HAP-1 (cell line): ENCODE data around the gene KRT1.

ENCODE experiments used
- DNase-seq, 2 experiments: peaks; one replicate each; pipeline ENCODE4 v3.0.0-alpha.2; 2016 to 2020; ENCODE audit warnings: low spot score in 2 of 2
- H3K27me3 ChIP-seq: fragments of 250-450 bp; sonication (Bioruptor Pico); 2 replicates; pipeline ENCODE4 v1.5.1; 2020; ENCODE audit warnings: low read depth, mild to moderate bottlenecking, moderate library complexity
- H3K36me3 ChIP-seq: fragments of 250-450 bp; sonication (Bioruptor Pico); replicated peaks from 2 replicates; pipeline ENCODE4 v1.5.1; 2020; ENCODE audit warnings: mild to moderate bottlenecking
- H3K4me1 ChIP-seq: fragments of 250-450 bp; sonication (Bioruptor Pico); 2 replicates; pipeline ENCODE4 v1.5.1; 2020; ENCODE audit warnings: mild to moderate bottlenecking
- H3K4me3 ChIP-seq: fragments of 250-450 bp; sonication (Bioruptor Pico); 2 replicates; pipeline ENCODE4 v1.5.1; 2020; ENCODE audit warnings: mild to moderate bottlenecking, moderate library complexity
- H3K9me3 ChIP-seq: fragments of 250-450 bp; sonication (Bioruptor Pico); 2 replicates; pipeline ENCODE4 v1.5.1; 2020; ENCODE audit warnings: mild to moderate bottlenecking, moderate library complexity
- in situ Hi-C: fragments of 300-500 bp; cut with MboI; formaldehyde crosslinking; loops from 3 replicates; pipeline ENCODE4 v1.14.3; 2020; ENCODE audit warnings: low sequenced_read_pairs, inconsistent platforms, mixed read lengths

Gene KRT1

DNA sequence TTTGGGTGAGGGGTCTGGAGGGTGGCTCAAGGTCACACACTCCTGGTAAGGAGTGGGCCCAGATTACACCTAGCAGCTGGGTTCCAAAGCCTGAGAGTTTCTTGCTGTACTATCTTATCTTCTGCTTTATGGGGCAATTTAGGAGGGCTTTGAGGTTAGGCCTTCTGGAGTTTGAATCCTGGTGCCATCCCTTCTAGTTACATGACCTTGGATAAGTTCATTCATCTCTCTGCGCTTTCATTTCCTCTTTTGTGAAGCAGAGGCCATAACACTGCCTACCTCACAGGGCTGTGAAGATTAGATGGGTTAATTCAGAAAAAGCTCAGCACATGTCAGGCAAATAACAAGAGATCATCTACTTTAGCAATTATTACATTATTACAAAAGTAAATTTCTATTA, 30.5 kb upstream of the KRT1 start:
- no peak overlapping the region for H3K4me3 ChIP-seq
- DNase-seq = no peak
- no peaks in the 10 kb centered on the region for H3K36me3 ChIP-seq
- H3K27me3 ChIP-seq = peaks cover 32% of the 10 kb centered on the region
- H3K4me1 ChIP-seq = no peaks in the 10 kb centered on the region
- no peaks in the 10 kb centered on the region for H3K9me3 ChIP-seq
- in situ Hi-C loops = no loop called here

GRCh38 chr12:52708010-52708409, 27.8 kb upstream of the KRT1 start:
- in situ Hi-C loops = no loop called here
- Histone ChIP-seq H3K9me3 (no peaks in the 10 kb centered on the region), H3K27me3 (peaks cover 5% of the 10 kb centered on the region), H3K36me3 (no peaks in the 10 kb centered on the region), H3K4me3 (no peak overlapping the region), H3K4me1 (no peaks in the 10 kb centered on the region)
- DNase-seq = no peak

DNA sequence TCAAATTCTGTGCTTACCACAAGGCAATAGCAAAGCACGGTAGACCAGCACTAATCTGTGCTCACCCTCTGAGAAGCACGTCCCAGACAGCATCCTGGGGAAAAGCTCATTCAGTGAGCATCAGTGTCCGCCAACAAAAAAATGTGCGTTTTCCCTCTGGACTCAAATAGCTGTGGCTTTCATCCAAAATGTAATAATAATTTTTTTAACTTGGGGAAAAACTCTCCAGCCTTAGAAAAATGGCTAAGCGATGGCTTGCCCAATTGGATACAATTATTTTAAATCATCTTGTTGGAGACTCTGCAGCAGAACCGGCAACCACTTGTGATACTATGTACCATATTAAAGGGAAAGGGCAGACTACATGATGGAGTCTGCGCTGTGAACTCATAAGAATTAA, 24.3 kb upstream of the KRT1 start:
- H3K4me3 ChIP-seq = no peak overlapping the region
- in situ Hi-C loops = no loop called here
- no peak for DNase-seq
- H3K9me3 ChIP-seq = no peaks in the 10 kb centered on the region
- H3K27me3 ChIP-seq = no peaks in the 10 kb centered on the region; the same call in 1 of the 2 replicates
- H3K36me3 ChIP-seq = no peaks in the 10 kb centered on the region
- H3K4me1 ChIP-seq = no peaks in the 10 kb centered on the region

DNA sequence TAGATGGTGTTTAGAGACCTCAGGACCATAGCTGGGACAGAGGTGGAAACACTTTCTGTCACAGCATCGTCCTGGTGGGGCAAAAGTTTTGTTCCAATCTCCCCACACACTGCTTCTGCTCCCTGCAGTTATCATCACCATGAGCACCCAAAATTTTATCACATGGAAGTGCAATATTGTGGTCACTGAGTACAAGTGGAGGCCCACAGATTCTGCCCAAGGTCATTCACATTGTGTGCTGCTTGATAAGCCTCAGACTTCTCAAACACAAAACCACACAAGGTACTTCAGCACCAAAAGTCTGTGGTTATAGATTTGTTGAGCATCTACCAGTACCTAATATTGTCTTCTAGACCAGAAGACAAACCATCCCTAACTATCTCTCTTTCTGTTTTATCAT, 23.7 kb upstream of the KRT1 start:
- Histone ChIP-seq H3K4me1 (no peaks in the 10 kb centered on the region), H3K27me3 (no peaks in the 10 kb centered on the region; the same call in 1 of the 2 replicates), H3K9me3 (no peaks in the 10 kb centered on the region), H3K36me3 (no peaks in the 10 kb centered on the region), H3K4me3 (no peak overlapping the region)
- no peak for DNase-seq
- in situ Hi-C loops = no loop called here

GRCh38 chr12:52703424-52703823, 23.2 kb upstream of the KRT1 start, which contains the start of gene KRT77:
Gene KRT77, minus strand, starts transcription at chr12:52703524. Its CDS starts 90 bp downstream, at chr12:52703434.
- no peak for DNase-seq
- no peak within 1 kb of the TSS for H3K4me3 ChIP-seq
- no peaks in the 10 kb centered on the region for H3K36me3 ChIP-seq
- H3K9me3 ChIP-seq = no peaks in the 10 kb centered on the region
- no peaks in the 10 kb centered on the region for H3K4me1 ChIP-seq
- no peaks in the 10 kb centered on the region; the same call in 1 of the 2 replicates for H3K27me3 ChIP-seq
- in situ Hi-C loops = no loop called here

DNA sequence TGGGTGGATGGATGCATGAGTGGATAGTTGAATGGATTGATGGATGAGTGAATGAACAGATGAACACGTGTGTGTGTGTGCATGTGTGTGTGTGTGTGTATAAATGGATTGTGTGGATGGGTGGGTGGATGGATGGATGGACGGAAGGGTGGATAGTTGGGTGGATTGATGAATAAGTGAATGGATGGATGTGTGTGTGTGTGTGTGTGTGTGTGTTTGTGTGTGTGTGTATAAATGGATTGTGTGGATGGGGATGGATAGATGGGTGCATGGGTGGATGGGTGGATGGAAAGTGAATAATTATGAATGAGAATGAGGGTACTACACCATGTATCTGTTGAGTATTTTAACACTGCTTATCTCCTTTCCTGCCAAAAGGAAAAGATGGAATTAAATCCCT, 22.1 kb upstream of the KRT1 start:
- H3K9me3 ChIP-seq = no peaks in the 10 kb centered on the region
- DNase-seq = no peak
- no peaks in the 10 kb centered on the region for H3K4me1 ChIP-seq
- H3K4me3 ChIP-seq = no peak overlapping the region
- H3K36me3 ChIP-seq = no peaks in the 10 kb centered on the region
- in situ Hi-C loops = no loop called here
- no peaks in the 10 kb centered on the region; the same call in 1 of the 2 replicates for H3K27me3 ChIP-seq

DNA sequence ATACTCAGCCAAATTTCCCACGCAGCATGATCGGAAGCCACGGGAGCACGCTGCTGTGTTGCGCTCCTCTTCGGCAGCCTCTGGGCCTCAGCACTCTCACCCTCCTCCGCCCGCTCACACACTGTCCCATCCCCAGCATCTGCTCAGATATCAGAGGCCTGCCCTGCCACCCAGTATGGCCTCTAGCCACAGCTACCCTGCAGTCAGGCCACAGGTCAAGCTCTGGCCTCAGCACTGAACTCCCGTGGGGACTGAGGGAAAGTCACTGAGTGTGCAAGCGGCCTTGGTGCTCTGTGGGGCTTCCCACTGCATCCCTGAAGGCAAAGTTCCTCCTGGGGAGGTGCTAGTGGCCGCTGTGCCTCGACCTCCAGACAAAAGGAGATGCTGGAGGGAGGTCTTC, 21.1 kb upstream of the KRT1 start:
- Histone ChIP-seq H3K27me3 (no peaks in the 10 kb centered on the region; the same call in 1 of the 2 replicates), H3K9me3 (no peaks in the 10 kb centered on the region), H3K4me1 (no peaks in the 10 kb centered on the region), H3K36me3 (no peaks in the 10 kb centered on the region), H3K4me3 (no peak overlapping the region)
- in situ Hi-C loops = no loop called here
- no peak for DNase-seq

DNA sequence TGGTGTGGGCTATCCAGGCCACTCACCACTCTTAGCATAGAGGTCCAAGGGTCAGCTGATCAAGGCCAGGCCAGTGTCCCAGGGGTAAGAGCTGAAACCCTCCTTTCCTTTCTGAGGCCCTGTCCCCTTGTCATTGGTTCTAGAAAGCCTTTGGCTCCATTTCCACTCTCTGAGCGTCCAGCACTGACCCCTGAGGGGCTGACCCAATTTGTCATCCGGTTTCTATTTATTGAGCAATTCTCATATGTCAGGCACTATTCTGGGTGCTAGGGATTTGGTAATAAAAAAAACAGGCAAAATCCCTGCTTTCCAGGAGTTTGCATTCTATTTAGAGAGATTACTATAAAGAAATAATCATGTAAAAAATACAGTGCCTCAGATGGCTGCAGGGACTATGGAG, 19.8 kb upstream of the KRT1 start:
- Histone ChIP-seq H3K27me3 (no peaks in the 10 kb centered on the region; the same call in 1 of the 2 replicates), H3K4me1 (no peaks in the 10 kb centered on the region), H3K4me3 (no peak overlapping the region), H3K36me3 (no peaks in the 10 kb centered on the region), H3K9me3 (no peaks in the 10 kb centered on the region)
- in situ Hi-C loops = no loop called here
- no peak for DNase-seq

GRCh38 chr12:52699373-52699772, 19.2 kb upstream of the KRT1 start:
- DNase-seq = no peak
- H3K9me3 ChIP-seq = no peaks in the 10 kb centered on the region
- H3K27me3 ChIP-seq = no peaks in the 10 kb centered on the region; the same call in 1 of the 2 replicates
- in situ Hi-C loops = no loop called here
- H3K4me3 ChIP-seq = no peak overlapping the region
- no peaks in the 10 kb centered on the region for H3K36me3 ChIP-seq
- H3K4me1 ChIP-seq = no peaks in the 10 kb centered on the region

DNA sequence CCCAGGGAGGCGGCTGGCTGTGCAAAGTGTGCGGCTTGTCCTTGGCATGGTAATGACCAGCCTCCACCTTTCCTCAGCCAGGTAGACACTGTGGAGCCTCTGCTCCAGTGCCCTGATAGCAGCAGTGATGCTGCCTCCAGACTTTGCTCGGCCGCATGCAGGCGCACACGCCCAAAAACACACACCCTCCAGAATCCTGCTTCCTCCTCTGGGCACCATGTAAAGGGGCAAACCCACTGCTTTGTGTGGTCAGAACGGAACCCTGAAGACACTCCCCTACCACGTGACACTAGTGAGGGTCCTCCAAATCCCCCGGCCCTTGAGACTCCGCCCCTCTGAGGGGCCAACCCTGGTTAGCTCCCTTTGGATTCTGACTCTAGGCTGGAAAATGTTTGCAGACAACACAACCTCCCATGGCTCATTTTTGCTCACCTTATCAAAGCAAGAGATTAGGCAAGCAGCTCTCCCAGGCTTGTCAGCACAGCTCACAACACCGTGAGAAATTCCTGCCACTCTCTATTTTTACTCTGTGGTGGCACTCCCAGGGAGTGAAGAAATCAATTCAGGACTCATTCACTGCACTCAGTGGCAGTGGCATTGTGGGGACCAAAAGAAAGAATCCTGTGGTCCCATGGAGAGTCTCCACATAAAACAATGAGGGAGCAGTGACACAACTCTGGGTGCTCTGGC, 18.6 kb upstream of the KRT1 start:
- Histone ChIP-seq H3K4me3 (no peak overlapping the region), H3K4me1 (no peaks in the 10 kb centered on the region), H3K36me3 (no peaks in the 10 kb centered on the region), H3K9me3 (no peaks in the 10 kb centered on the region), H3K27me3 (no peaks in the 10 kb centered on the region; the same call in 1 of the 2 replicates)
- DNase-seq = no peak
- in situ Hi-C loops = no loop called here

- no peak for DNase-seq
- Histone ChIP-seq H3K4me1 (no peaks in the 10 kb centered on the region), H3K36me3 (no peaks in the 10 kb centered on the region), H3K4me3 (no peak overlapping the region), H3K27me3 (no peaks in the 10 kb centered on the region; the same call in 1 of the 2 replicates), H3K9me3 (no peaks in the 10 kb centered on the region)
- in situ Hi-C loops = no loop called here
Observed at GRCh38 chr12:52697058-52697582, 16.9 kb upstream of the KRT1 start.

GRCh38 chr12:52696588-52696987, 16.4 kb upstream of the KRT1 start:
- H3K4me3 ChIP-seq = no peak overlapping the region
- in situ Hi-C loops = no loop called here
- no peak for DNase-seq
- H3K9me3 ChIP-seq = no peaks in the 10 kb centered on the region
- no peaks in the 10 kb centered on the region for H3K4me1 ChIP-seq
- H3K27me3 ChIP-seq = peaks cover 4% of the 10 kb centered on the region; the same call in 1 of the 2 replicates
- H3K36me3 ChIP-seq = no peaks in the 10 kb centered on the region

GRCh38 chr12:52695039-52695438, 14.8 kb upstream of the KRT1 start:
- H3K27me3 ChIP-seq = peaks cover 17% of the 10 kb centered on the region
- in situ Hi-C loops = no loop called here
- H3K36me3 ChIP-seq = no peaks in the 10 kb centered on the region
- no peaks in the 10 kb centered on the region for H3K4me1 ChIP-seq
- H3K9me3 ChIP-seq = no peaks in the 10 kb centered on the region
- no peak overlapping the region for H3K4me3 ChIP-seq
- DNase-seq = no peak

- Histone ChIP-seq H3K27me3 (peaks cover 17% of the 10 kb centered on the region), H3K9me3 (no peaks in the 10 kb centered on the region), H3K36me3 (no peaks in the 10 kb centered on the region), H3K4me3 (no peak overlapping the region), H3K4me1 (no peaks in the 10 kb centered on the region)
- in situ Hi-C loops = no loop called here
- no peak for DNase-seq
Observed at GRCh38 chr12:52694151-52694550, 13.9 kb upstream of the KRT1 start.
